Measurements from ENCODE around the gene MRGPRD.

DNA sequence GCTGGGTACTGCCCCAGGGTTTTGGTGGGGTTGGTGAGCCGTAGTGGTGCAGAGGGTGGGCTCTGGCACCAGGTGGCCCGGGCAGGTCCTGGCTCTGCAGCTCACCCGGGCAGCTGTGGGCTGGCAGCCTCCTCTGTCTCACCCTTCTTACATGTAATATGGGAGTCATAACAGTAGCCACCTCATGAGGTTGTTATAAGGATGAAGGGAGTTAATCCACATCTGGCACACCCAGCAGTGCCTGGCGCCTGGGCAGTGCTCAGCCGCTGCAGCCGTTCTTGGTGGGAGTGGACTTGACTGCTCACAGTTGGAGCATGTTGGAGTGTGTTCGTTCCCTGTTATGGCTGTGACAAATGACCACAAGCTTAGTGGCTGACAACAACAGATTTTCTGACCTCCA lies 48.4 kb downstream of the MRGPRD start:
- TF ChIP-seq YY1 (IDR thresholded peaks at IDR 0.05; ENCODE audit: insufficient read depth, insufficient read length) (no peak), ZNF274 (IDR thresholded peaks at IDR 0.05; ENCODE audit: low read depth, low read length) (no peak)
